Hepatocyte (in vitro differentiated cells): ENCODE measurements around the gene BAG1.

ENCODE experiments used
- EZH2 ChIP-seq: fragments of 200-600 bp; sonication (generic); IDR thresholded peaks from 2 replicates; pipeline ENCODE4 v1.6.1; 2016; ENCODE audit warnings: antibody characterized with exemption, mild to moderate bottlenecking, borderline replicate concordance
- TF ChIP-seq, protein P1 (sequence below): fragments of 200-600 bp; sonication (generic); IDR thresholded peaks from 2 replicates; pipeline ENCODE4 v1.5.1; 2016; ENCODE audit warnings: antibody characterized with exemption, mild to moderate bottlenecking; ENCODE audit not compliant: poor library complexity

DNA sequence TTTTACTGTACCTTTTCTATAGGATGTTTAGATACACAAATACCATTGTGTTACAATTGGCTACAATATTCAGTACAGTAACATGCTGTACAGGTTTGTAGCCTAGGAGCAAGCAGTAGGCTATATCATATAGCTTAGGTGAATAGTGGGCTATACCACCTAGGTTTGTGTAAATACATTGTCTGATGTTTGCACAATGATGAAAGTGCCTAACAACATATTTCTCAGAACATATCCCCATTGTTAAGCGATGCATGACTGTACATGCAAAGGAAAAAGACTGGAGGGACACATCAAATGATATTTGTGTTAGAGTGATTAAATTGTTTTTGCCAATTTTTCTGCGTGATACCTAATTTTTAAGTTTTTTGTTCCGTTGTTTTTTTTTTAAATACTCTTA, 5.6 kb upstream of the BAG1 start:
- TF ChIP-seq, protein P1, sequence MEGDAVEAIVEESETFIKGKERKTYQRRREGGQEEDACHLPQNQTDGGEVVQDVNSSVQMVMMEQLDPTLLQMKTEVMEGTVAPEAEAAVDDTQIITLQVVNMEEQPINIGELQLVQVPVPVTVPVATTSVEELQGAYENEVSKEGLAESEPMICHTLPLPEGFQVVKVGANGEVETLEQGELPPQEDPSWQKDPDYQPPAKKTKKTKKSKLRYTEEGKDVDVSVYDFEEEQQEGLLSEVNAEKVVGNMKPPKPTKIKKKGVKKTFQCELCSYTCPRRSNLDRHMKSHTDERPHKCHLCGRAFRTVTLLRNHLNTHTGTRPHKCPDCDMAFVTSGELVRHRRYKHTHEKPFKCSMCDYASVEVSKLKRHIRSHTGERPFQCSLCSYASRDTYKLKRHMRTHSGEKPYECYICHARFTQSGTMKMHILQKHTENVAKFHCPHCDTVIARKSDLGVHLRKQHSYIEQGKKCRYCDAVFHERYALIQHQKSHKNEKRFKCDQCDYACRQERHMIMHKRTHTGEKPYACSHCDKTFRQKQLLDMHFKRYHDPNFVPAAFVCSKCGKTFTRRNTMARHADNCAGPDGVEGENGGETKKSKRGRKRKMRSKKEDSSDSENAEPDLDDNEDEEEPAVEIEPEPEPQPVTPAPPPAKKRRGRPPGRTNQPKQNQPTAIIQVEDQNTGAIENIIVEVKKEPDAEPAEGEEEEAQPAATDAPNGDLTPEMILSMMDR: no peak
- no peak for TF ChIP-seq EZH2
